Parathyroid adenoma (tissue), 2 donors: ENCODE measurements around the gene SRSF12.
A peak's percentile ranks its signal among the peaks of the same experiment; 100 is the strongest.

Source experiments
- H2AFZ ChIP-seq: fragments of 300-600 bp; sonication (generic); one replicate; pipeline ENCODE4 v1.7.0; 2017; ENCODE audit warnings: antibody characterized with exemption, mild to moderate bottlenecking
- H3K27ac ChIP-seq: fragments of 300-600 bp; sonication (generic); one replicate; pipeline ENCODE4 v1.7.0; 2017
- H3K27me3 ChIP-seq: fragments of 300-600 bp; sonication (generic); one replicate; pipeline ENCODE4 v1.7.0; 2017; ENCODE audit warnings: low read length; ENCODE audit not compliant: control insufficient read depth, insufficient read depth
- H3K36me3 ChIP-seq: fragments of 300-600 bp; sonication (generic); one replicate; pipeline ENCODE4 v1.7.0; 2017; ENCODE audit warnings: low read length; ENCODE audit not compliant: control insufficient read depth, insufficient read depth
- H3K4me1 ChIP-seq: fragments of 300-600 bp; sonication (generic); one replicate; pipeline ENCODE4 v1.7.0; 2017; ENCODE audit warnings: control low read depth
- H3K4me2 ChIP-seq: fragments of 300-600 bp; sonication (generic); one replicate; pipeline ENCODE4 v1.7.0; 2017; ENCODE audit warnings: low read length
- H3K4me3 ChIP-seq: fragments of 300-600 bp; sonication (generic); one replicate; pipeline ENCODE4 v1.7.0; 2017; ENCODE audit warnings: low read depth, low read length
- H3K79me2 ChIP-seq: fragments of 300-600 bp; sonication (generic); one replicate; pipeline ENCODE4 v1.7.0; 2017; ENCODE audit warnings: control low read depth
- H3K9ac ChIP-seq: fragments of 300-600 bp; sonication (generic); one replicate; pipeline ENCODE4 v1.7.0; 2017; ENCODE audit warnings: mild to moderate bottlenecking
- H3K9me3 ChIP-seq: fragments of 300-600 bp; sonication (generic); one replicate; pipeline ENCODE4 v1.7.0; 2017; ENCODE audit warnings: low read length; ENCODE audit not compliant: control insufficient read depth
- TF ChIP-seq, protein P1 (sequence below): fragments of 300-600 bp; sonication (generic); IDR thresholded peaks from one replicate; pipeline ENCODE4 v1.7.0; 2017; ENCODE audit warnings: antibody characterized with exemption, mild to moderate bottlenecking
- donor health status: primary hyperparathyroidism.

Gene SRSF12

DNA sequence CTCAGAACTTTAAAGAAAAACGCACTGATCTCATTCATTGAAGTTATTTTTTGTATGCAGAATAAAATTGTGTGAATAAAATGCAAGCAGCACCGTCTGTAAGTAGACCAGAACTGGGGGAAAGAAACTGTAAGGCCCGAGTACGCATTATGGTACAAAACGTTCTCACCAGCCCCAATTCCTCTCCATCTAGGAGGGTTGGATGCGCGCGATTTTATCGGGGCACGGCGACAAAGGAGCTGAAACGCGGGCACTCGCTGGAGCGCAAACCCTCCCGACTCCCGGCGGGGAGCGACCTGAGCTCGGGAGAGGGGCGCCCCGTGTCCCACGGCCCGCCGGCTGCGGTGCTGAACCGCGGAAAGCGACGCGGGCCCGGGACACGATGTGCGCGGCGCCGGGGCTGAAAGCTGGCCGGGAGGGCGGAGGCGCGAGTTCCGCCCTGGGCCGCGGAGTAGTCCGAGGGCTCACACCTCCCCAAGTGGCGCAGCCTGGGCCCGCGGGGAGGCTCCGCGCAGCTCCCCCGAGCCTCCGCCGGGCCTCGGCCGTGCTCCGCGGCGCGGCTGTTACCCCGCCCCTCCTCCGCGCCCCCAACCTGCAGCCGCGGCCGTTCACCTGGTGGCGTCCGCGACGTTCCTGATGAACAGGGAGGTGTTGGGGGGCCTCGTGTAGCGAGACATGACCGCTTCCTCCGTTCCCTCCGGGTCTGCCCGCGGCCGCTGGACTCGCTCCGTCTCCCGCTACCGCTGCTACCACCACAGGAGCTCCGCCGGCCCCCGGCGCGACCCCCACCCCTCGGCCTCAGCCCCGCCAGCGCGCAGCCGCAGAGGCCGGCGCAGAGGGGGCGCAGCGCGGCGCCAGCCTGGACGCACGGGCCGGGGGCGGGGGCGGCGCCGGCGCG lies at the start of gene SRSF12:
TSS of gene SRSF12 (minus strand) at position 861 of the 898 bp plus-strand sequence. CDS start at position 677, 184 bp downstream.
- peaks cover 4% of the 10 kb centered on the region for H3K4me1 ChIP-seq
- peak within 1 kb of the TSS; percentile 89 for H3K9ac ChIP-seq
- H2AFZ ChIP-seq, result peak within 1 kb of the TSS; percentile 98
- TF ChIP-seq, protein P1, sequence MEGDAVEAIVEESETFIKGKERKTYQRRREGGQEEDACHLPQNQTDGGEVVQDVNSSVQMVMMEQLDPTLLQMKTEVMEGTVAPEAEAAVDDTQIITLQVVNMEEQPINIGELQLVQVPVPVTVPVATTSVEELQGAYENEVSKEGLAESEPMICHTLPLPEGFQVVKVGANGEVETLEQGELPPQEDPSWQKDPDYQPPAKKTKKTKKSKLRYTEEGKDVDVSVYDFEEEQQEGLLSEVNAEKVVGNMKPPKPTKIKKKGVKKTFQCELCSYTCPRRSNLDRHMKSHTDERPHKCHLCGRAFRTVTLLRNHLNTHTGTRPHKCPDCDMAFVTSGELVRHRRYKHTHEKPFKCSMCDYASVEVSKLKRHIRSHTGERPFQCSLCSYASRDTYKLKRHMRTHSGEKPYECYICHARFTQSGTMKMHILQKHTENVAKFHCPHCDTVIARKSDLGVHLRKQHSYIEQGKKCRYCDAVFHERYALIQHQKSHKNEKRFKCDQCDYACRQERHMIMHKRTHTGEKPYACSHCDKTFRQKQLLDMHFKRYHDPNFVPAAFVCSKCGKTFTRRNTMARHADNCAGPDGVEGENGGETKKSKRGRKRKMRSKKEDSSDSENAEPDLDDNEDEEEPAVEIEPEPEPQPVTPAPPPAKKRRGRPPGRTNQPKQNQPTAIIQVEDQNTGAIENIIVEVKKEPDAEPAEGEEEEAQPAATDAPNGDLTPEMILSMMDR, result no peak
- H3K27me3 ChIP-seq, result no peaks in the 10 kb centered on the region
- H3K9me3 ChIP-seq, result no peaks in the 10 kb centered on the region
- H3K27ac ChIP-seq, result peak within 1 kb of the TSS; percentile 5
- H3K4me2 ChIP-seq, result peak within 1 kb of the TSS; percentile 96
- peak within 1 kb of the TSS; percentile 77 for H3K4me3 ChIP-seq
- H3K36me3 ChIP-seq, result no peaks in the 10 kb centered on the region
- H3K79me2 ChIP-seq, result peaks cover 20% of the 10 kb centered on the region

DNA sequence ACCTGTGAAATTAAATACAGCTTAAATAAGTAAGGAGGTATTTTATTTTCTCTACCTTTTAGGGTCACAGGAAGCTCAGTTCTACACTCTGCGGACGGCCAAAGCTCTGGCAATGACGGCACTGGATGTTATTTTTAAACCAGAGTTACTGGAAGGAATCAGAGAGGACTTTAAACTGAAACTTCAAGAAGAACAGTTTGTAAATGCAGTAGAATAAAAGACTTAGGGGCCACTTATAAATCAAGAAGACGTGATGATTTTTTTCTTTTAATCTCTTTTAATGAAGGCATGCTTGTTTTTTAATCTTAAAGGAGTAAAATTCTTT lies 44.1 kb upstream of the SRSF12 start:
- TF ChIP-seq, protein P1, result no peak
- H3K27me3 ChIP-seq, result no peaks in the 10 kb centered on the region
- H3K27ac ChIP-seq, result peak overlapping the region; percentile 43
- no peaks in the 10 kb centered on the region for H3K79me2 ChIP-seq
- H3K36me3 ChIP-seq, result no peaks in the 10 kb centered on the region
- H3K9ac ChIP-seq, result no peak overlapping the region
- no peak overlapping the region for H2AFZ ChIP-seq
- no peaks in the 10 kb centered on the region for H3K4me1 ChIP-seq
- no peaks in the 10 kb centered on the region for H3K9me3 ChIP-seq
- H3K4me2 ChIP-seq, result no peak overlapping the region
- H3K4me3 ChIP-seq, result no peak overlapping the region

DNA sequence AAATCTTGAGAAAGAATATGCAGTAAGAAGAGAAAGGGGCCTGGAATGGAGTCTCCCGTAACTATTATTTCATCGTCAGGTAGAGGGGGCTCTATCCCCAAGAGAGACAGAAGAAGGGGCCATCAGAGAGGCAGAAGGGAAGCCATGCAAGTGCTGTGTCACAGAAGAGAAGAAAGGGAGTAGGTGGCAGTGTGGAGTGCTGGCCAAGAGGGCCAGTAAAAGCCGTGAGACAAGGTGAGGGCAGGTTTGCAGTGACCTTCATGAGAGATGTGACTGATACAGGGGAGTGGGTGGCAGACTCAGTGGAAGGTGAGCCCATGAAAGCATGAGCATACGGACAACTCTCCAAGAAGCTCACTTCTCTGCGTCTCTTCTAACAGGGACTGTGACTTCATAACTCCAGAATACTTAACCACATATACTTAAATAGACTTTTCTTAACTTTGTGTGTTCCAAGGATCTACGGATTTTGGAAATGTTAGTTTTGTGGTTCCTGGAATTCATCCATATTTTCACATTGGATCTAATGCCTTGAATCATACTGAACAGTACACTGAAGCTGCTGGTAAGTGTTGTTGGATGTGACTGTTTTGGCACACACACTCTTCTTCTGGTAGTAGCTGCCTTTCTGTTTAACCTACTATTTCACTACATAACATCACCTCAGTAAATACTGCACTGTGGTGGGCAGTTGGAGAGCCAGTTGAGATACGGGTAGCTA lies 43.6 kb upstream of the SRSF12 start:
- no peak overlapping the region for H3K4me3 ChIP-seq
- H3K27me3 ChIP-seq, result no peaks in the 10 kb centered on the region
- peak overlapping the region; percentile 43 for H3K27ac ChIP-seq
- no peaks in the 10 kb centered on the region for H3K79me2 ChIP-seq
- no peaks in the 10 kb centered on the region for H3K4me1 ChIP-seq
- no peak overlapping the region for H3K9ac ChIP-seq
- TF ChIP-seq, protein P1, result no peak
- no peak overlapping the region for H3K4me2 ChIP-seq
- no peaks in the 10 kb centered on the region for H3K9me3 ChIP-seq
- no peaks in the 10 kb centered on the region for H3K36me3 ChIP-seq
- no peak overlapping the region for H2AFZ ChIP-seq

DNA sequence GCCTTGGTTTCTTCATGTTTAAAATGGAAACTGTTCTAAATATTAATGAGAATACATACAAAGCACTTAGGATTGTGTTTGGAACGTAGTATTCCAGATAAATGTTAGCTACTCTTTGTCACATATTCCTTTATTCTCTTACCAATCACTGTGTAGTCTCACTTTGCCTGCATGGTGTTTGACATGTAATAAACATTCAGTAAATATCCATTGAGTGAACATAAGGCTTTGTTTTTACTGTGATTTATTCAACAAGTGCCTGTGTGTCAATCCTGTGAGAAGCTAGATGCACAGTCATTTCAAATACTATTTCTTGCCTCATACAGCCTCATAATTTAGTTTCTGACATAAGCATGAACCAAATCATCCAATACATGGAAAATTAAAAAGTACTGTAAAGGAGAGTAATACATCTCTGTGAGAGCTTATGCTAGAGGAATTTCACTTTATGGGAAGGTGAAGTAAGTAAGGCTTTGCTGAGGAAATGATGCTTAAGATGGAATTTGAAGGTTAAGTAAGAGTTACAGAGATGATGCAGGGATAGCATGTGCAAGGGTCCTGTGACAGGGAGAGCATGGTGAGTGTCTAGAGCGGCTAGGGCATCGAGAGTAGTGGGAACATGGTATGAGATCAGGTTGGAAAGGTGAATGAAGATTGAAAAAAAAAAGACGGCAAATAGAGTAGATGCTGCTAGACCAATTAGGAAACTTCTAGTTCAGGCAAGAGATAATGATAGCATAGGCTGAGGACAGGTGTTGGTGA lies 42.6 kb upstream of the SRSF12 start:
- TF ChIP-seq, protein P1, result no peak
- no peaks in the 10 kb centered on the region for H3K4me1 ChIP-seq
- peaks cover 2% of the 10 kb centered on the region for H3K79me2 ChIP-seq
- H3K9ac ChIP-seq, result no peak overlapping the region
- no peak overlapping the region for H3K27ac ChIP-seq
- no peak overlapping the region for H2AFZ ChIP-seq
- no peak overlapping the region for H3K4me3 ChIP-seq
- H3K27me3 ChIP-seq, result no peaks in the 10 kb centered on the region
- H3K36me3 ChIP-seq, result no peaks in the 10 kb centered on the region
- H3K9me3 ChIP-seq, result no peaks in the 10 kb centered on the region
- no peak overlapping the region for H3K4me2 ChIP-seq
